Lower leg skin (tissue), 4 donors: Measurements from ENCODE around the gene KCNK4. TPM values are rescaled to one million over a fixed set of nuclear protein-coding genes. Genes with fewer than 3 reads are reported as not detected.

Experiments used
- DNase-seq, 2 donors: peaks; one replicate each; pipeline ENCODE4 v3.0.0-alpha.2; 2019; ENCODE audit warnings: low spot score in 2 of 2
- H3K4me3 ChIP-seq: fragments of 200-600 bp; sonication (generic); 2 replicates; pipeline ENCODE4 v1.5.1; 2017; ENCODE audit warnings: mild to moderate bottlenecking, low read depth; ENCODE audit not compliant: poor library complexity, severe bottlenecking
- CTCF ChIP-seq, 3 donors: fragments of 450-650 bp; IDR thresholded peaks; one replicate each; pipeline ENCODE4 v1.5.1; 2016; ENCODE audit warnings: antibody characterized with exemption in 3 of 3, mild to moderate bottlenecking in 3 of 3, moderate library complexity in 2 of 3
- POLR2A ChIP-seq, 2 donors: fragments of 450-650 bp; IDR thresholded peaks; one replicate each; pipeline ENCODE4 v1.6.1; 2016 to 2017; ENCODE audit warnings: antibody characterized with exemption in 2 of 2, mild to moderate bottlenecking in 1 of 2, moderate library complexity in 1 of 2
- WGBS, 2 donors: methylation state at CpG; one replicate each; pipeline ENCODE4 v1.1.5; 2018; 5-methylcytosine and 5-hydroxymethylcytosine counted together
- intact Hi-C: fragments of 100-400 bp; cut with DNase I; formaldehyde crosslinking; loops from one replicate; pipeline ENCODE4 v1.15.0; 2023; ENCODE audit warnings: low total_unique reads
- total RNA-seq, 4 donors: library from RNA; depleted of rRNA; stranded (reverse); fragments of >200 nt; gene quantifications; one replicate each; pipeline ENCODE4 v1.1.0, GENCODE V29; 2016

KCNK4 gene
- total RNA-seq, 4 donors from 2014 or later, result not detected

GRCh38 chr11:64341429-64341828, 50.3 kb downstream of the KCNK4 start:
- WGBS, 2 donors, result 86 to 89% methylated on average over 15 to 17 of the region's 21 CpGs
- intact Hi-C loops, result no loop called here
- no peak for DNase-seq
- no peak for TF ChIP-seq POLR2A (IDR thresholded peaks at IDR 0.05)
- TF ChIP-seq CTCF (IDR thresholded peaks at IDR 0.05), result no peak
- H3K4me3 ChIP-seq, result no peak overlapping the region

- intact Hi-C loops, result no loop called here
- TF ChIP-seq POLR2A (IDR thresholded peaks at IDR 0.05) (no peak), CTCF (IDR thresholded peaks at IDR 0.05) (no peak)
- no peak overlapping the region for H3K4me3 ChIP-seq
- WGBS, 2 donors, result 20 to 25% methylated on average over 46 to 48 of the region's 55 CpGs
- DNase-seq, result peak; percentile 84 to 97
These were observed 51.0 kb downstream of the KCNK4 start for GRCh38 chr11:64341851-64342791.

- 53 to 61% methylated on average over 28 to 29 of the region's 29 CpGs for WGBS, 2 donors
- intact Hi-C loops, result no loop called here
- DNase-seq, result no peak
- TF ChIP-seq CTCF (IDR thresholded peaks at IDR 0.05), result no peak
- no peak for TF ChIP-seq POLR2A (IDR thresholded peaks at IDR 0.05)
- H3K4me3 ChIP-seq, result no peak overlapping the region
These were observed 52.0 kb downstream of the KCNK4 start for GRCh38 chr11:64342869-64343745.

- 90% methylated on average over 18 of the region's 18 CpGs for WGBS, 2 donors
- no peak overlapping the region for H3K4me3 ChIP-seq
- intact Hi-C loops, result no loop called here
- DNase-seq, result no peak
- no peak for TF ChIP-seq CTCF (IDR thresholded peaks at IDR 0.05)
- no peak for TF ChIP-seq POLR2A (IDR thresholded peaks at IDR 0.05)
These were observed 52.9 kb downstream of the KCNK4 start for GRCh38 chr11:64343767-64344559.

GRCh38 chr11:64344787-64345186, 53.7 kb downstream of the KCNK4 start:
- no peak for TF ChIP-seq POLR2A (IDR thresholded peaks at IDR 0.05)
- no peak for TF ChIP-seq CTCF (IDR thresholded peaks at IDR 0.05)
- 93 to 98% methylated on average over 20 to 28 of the region's 28 CpGs for WGBS, 2 donors
- no peak overlapping the region for H3K4me3 ChIP-seq
- DNase-seq, result no peak
- intact Hi-C loops, result no loop called here
